AG04450 (cell line): ENCODE measurements around the gene MGAT4A. TPM values are rescaled to one million over a fixed set of nuclear protein-coding genes. Genes with fewer than 3 reads are reported as not detected.

Experiments
- CTCF ChIA-PET: fragments of 300-600, 350-600 bp; formaldehyde crosslinking; extraction: SDS; loops from one replicate; lab custom pipeline; 2022; ENCODE audit warnings: antibody characterized with exemption, inconsistent platforms; lab: Charles Lee
- POLR2A ChIA-PET: fragments of 350-600 bp; formaldehyde crosslinking; extraction: SDS; loops from one replicate; lab custom pipeline; 2021; ENCODE audit warnings: antibody characterized with exemption, inconsistent platforms; lab: Yijun Ruan, JAX
- DNase-seq: peaks from one replicate; pipeline ENCODE4 v3.0.0-alpha.2; 2011; ENCODE audit warnings: low read depth, low spot score
- H3K27ac ChIP-seq: one replicate; pipeline ENCODE4 v1.5.1; 2012; ENCODE audit warnings: low read depth, low read length, control low read depth
- H3K27me3 ChIP-seq: one replicate; pipeline ENCODE4 v1.6.0; 2012; ENCODE audit warnings: low read length; ENCODE audit not compliant: control insufficient read depth, insufficient read depth
- H3K4me3 ChIP-seq: 2 replicates; pipeline ENCODE4 v1.5.1; 2011; ENCODE audit warnings: mild to moderate bottlenecking, low read depth, low read length, control low read depth
- H3K9me3 ChIP-seq: 2 replicates; pipeline ENCODE4 v1.5.1; 2012; ENCODE audit warnings: low read length; ENCODE audit not compliant: control insufficient read depth, insufficient read depth
- polyA plus RNA-seq: library from polyadenylated mRNA; depleted of rRNA; stranded (reverse); fragments of >200 nt; gene quantifications from 2 replicates; pipeline ENCODE4 v1.2.3, GENCODE V29; 2011
- TF ChIP-seq, protein P1 (sequence below): IDR thresholded peaks from 2 replicates; pipeline ENCODE4 v1.5.1; 2011; ENCODE audit warnings: low read depth, low read length, control low read depth, inconsistent platforms

The MGAT4A gene
- polyA plus RNA-seq, 1 experiment: 0.04 TPM

DNA sequence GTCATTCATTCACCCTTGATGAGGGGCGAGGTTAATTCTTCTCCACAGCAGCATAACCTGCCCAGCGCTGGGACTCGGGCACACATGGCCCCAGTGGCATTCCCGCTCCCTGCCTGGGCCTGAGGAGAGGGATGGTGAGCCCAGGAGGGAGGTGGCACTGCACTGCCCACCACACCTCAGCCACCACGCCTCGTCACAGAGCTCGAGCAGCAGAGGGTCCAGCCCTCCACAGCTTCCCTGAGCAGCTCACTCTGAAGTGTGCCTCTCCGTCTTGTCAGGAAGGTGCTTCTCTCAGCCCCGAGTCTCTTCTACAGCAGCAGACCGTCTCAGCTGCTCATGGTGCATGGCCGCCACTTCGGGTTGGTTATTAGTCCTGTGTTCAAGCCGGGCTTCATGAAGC is 157.5 kb downstream of the MGAT4A start:
- H3K4me3 ChIP-seq: no peak overlapping the region
- POLR2A ChIA-PET: no interaction called here
- TF ChIP-seq, protein P1, sequence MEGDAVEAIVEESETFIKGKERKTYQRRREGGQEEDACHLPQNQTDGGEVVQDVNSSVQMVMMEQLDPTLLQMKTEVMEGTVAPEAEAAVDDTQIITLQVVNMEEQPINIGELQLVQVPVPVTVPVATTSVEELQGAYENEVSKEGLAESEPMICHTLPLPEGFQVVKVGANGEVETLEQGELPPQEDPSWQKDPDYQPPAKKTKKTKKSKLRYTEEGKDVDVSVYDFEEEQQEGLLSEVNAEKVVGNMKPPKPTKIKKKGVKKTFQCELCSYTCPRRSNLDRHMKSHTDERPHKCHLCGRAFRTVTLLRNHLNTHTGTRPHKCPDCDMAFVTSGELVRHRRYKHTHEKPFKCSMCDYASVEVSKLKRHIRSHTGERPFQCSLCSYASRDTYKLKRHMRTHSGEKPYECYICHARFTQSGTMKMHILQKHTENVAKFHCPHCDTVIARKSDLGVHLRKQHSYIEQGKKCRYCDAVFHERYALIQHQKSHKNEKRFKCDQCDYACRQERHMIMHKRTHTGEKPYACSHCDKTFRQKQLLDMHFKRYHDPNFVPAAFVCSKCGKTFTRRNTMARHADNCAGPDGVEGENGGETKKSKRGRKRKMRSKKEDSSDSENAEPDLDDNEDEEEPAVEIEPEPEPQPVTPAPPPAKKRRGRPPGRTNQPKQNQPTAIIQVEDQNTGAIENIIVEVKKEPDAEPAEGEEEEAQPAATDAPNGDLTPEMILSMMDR: no peak

DNA sequence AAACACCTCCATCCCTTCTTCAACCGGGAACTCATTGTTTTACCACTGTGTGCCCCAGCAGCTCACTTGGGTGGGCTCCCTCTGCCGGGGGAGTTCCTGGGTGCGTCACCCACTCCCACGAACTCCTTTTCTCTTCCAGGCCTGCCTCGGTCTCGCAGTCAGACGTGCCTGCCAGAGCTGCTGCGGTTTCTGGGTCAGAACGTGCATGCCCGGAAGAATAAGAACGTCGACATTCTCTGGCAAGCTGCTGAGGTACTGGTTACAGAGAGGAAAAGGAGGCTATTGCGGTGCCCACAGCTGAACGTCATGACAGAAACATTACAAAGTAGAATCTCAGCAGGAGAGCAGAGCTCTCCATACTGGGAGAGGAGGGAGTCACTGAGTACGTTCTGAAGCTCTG is 158.3 kb downstream of the MGAT4A start:
- TF ChIP-seq, protein P1: no peak
- POLR2A ChIA-PET: no interaction called here
- Histone ChIP-seq H3K4me3 (no peak overlapping the region), H3K27ac (no peak overlapping the region), H3K9me3 (no peaks in the 10 kb centered on the region; the same call in 1 of the 2 replicates), H3K27me3 (no peaks in the 10 kb centered on the region)
- CTCF ChIA-PET: no interaction called here
- no peak for DNase-seq

More for the DNA sequence above, 157.5 kb downstream of the MGAT4A start:
- CTCF ChIA-PET: interaction anchor here (0.8 kb wide), 1 partner anchor 161 kb away, joined by 3 read pairs; no protein-coding TSS in a partner anchor
- Histone ChIP-seq H3K27ac (no peak overlapping the region), H3K27me3 (no peaks in the 10 kb centered on the region), H3K9me3 (no peaks in the 10 kb centered on the region; the same call in 1 of the 2 replicates)
- no peak for DNase-seq

DNA sequence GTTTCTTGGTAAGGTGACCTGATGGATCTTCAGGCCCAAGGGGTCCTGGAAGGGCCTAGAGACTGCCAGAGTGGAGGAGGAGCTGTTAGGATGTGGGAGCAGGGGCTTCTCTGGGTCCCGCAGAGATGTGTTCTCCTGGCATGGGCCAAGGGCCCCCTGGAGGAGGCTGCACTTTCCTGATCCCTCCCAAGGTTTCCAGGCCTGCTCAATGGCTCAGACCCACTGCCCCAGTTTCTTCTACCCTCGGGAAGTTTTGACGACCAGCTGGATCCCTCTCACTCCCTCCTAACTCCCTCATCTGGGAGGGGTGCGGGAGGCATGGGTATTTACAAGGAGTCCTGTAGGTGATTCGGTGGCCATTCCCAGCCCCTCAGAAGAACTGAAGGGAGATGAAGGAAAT is 158.7 kb downstream of the MGAT4A start:
- DNase-seq: no peak
- Histone ChIP-seq H3K27me3 (no peaks in the 10 kb centered on the region), H3K4me3 (no peak overlapping the region), H3K27ac (no peak overlapping the region), H3K9me3 (no peaks in the 10 kb centered on the region; the same call in 1 of the 2 replicates)
- CTCF ChIA-PET: no interaction called here
- POLR2A ChIA-PET: no interaction called here
- TF ChIP-seq, protein P1: no peak

DNA sequence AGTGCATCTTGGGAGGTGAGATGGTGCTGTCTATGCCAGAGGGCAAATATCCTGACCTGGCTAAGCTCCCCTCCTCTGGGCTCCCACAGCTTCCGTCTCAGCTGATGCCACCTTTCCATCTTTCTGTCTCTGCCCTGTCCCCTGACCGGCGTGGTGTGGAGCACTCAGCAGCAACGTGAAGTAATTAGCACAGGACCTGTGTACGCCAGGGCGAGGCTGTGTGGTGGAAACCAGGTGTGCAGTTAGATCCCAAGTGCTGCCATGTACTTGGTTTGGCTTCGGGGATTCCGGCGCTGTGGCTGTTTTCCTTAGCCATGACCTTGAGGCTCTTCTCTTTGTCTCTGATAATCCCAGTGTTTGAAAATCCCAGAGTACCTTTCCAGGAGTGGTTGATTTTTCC is 159.1 kb downstream of the MGAT4A start:
- H3K9me3 ChIP-seq: no peaks in the 10 kb centered on the region; the same call in 1 of the 2 replicates
- DNase-seq: no peak
- CTCF ChIA-PET: no interaction called here
- TF ChIP-seq, protein P1: no peak
- no peaks in the 10 kb centered on the region for H3K27me3 ChIP-seq
- POLR2A ChIA-PET: no interaction called here
- H3K4me3 ChIP-seq: no peak overlapping the region
- H3K27ac ChIP-seq: no peak overlapping the region

DNA sequence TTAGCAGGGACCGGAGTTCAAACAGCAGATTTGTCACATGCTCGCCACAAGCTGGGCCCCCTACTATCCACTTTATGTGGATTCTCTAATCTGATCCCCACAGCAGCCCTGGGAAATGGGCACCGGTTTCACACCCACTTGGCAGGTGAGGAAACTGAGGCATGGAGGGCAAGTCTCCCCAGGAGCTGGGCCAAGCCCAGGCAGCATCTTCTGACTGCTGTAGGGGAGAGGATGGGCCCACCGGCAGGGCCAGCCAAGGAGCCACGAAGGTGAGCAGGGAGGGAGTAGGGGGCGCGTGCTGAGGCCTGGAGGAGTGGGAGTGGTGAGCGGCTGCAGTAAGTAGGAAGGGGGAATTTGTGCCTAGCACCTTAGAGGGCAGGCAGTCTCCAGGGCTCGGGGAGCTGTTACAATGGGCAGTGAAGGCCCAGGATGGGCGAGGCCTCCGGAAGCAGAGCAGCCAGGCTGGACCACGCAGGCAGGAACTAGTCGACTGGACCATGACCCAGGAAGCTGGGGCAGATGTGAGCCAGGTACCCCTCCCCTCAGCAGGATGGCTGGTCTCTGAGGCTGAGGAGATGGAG is 159.7 kb downstream of the MGAT4A start:
- ChIA-PET CTCF (interaction anchor here (1.5 kb wide), 1 partner anchor 12 kb away, joined by 4 read pairs; no protein-coding TSS in a partner anchor), POLR2A (no interaction called here)
- H3K4me3 ChIP-seq: no peak overlapping the region
- no peak overlapping the region for H3K27ac ChIP-seq
- TF ChIP-seq, protein P1: no peak
- no peaks in the 10 kb centered on the region for H3K27me3 ChIP-seq
- no peak for DNase-seq
- H3K9me3 ChIP-seq: no peaks in the 10 kb centered on the region; the same call in 1 of the 2 replicates
